Fibroblast of the aortic adventitia (primary cell): ENCODE measurements around the gene SLC2A3. TPM values are rescaled to one million over a fixed set of nuclear protein-coding genes. Genes with fewer than 3 reads are reported as not detected.

Source experiments
- DNase-seq: peaks from one replicate; pipeline ENCODE4 v3.0.0-alpha.2; 2010; ENCODE audit warnings: low read depth
- H3K4me3 ChIP-seq: 2 replicates; pipeline ENCODE4 v1.5.1; 2011; ENCODE audit warnings: low read depth, mild to moderate bottlenecking, control low read depth, low read length, moderate library complexity
- CTCF ChIP-seq: IDR thresholded peaks from 2 replicates; pipeline ENCODE4 v1.5.1; 2011; ENCODE audit warnings: mild to moderate bottlenecking, low read length, control low read depth, inconsistent platforms; ENCODE audit not compliant: insufficient read depth
- small RNA-seq: library from RNA; depleted of rRNA; stranded (forward); fragments of <200 nt; gene quantifications from one replicate; pipeline ENCODE3, GENCODE V24; 2012
- total RNA-seq: library from RNA; depleted of rRNA; stranded (reverse); fragments of >200 nt; gene quantifications from 2 replicates; pipeline ENCODE4 v1.2.3, GENCODE V29; 2012; ENCODE audit warnings: low replicate concordance

Gene SLC2A3
- total RNA-seq, 1 donor, result 49.6 TPM

- DNase-seq, result no peak
- TF ChIP-seq CTCF, result no peak
- no peak overlapping the region for H3K4me3 ChIP-seq
Observed at GRCh38 chr12:7870335-7870734, 65.7 kb downstream of the SLC2A3 start.

Small RNAs within 50 kb of the gene (small RNA-seq; reads per million reads assigned to genes)
- gene RF00019, result not detected

Other genes starting within 250 kb of the SLC2A3 start
- gene GDF3, start 240.4 kb downstream of the SLC2A3 start, total RNA-seq, result not detected in 2 replicates
- not detected in 2 replicates for gene DPPA3, start 224.8 kb downstream of the SLC2A3 start, total RNA-seq
- not detected in 2 replicates for gene CLEC4C, start 188.8 kb downstream of the SLC2A3 start, total RNA-seq
- not detected in 2 replicates for gene NANOGNB, start 171.0 kb downstream of the SLC2A3 start, total RNA-seq
- gene NANOG, start 146.8 kb downstream of the SLC2A3 start, total RNA-seq, result under 0.01 and 0.16 TPM in 2 replicates
- not detected in 2 replicates for gene SLC2A14, start 63.3 kb downstream of the SLC2A3 start, total RNA-seq
- 7.8 and 13.8 TPM in 2 replicates for gene FOXJ2, start 96.5 kb upstream of the SLC2A3 start, total RNA-seq
- gene C3AR1, start 130.2 kb upstream of the SLC2A3 start, total RNA-seq, result 0.18 TPM in 1 of 2 replicates, not detected in the other
- gene NECAP1, start 146.1 kb upstream of the SLC2A3 start, total RNA-seq, result 18.8 and 63.4 TPM in 2 replicates
- gene CLEC4A, start 187.4 kb upstream of the SLC2A3 start, total RNA-seq, result 0.45 TPM in 1 of 2 replicates, not detected in the other
- not detected in 2 replicates for gene ZNF705A, start 220.8 kb upstream of the SLC2A3 start, total RNA-seq